ENCODE measurements around the gene ZIC1. TPM values are rescaled to one million over a fixed set of nuclear protein-coding genes. Genes with fewer than 3 reads are reported as not detected.
A peak's percentile ranks its signal among the peaks of the same experiment; 100 is the strongest.

ZIC1 gene
- total and polyA plus RNA-seq, 8 donors, result 0.03 to 0.55 TPM; not detected in 6

- Histone ChIP-seq H3K4me3 (no peak overlapping the region), H3K4me1 (no peaks in the 10 kb centered on the region), H3K27me3 (no peaks in the 10 kb centered on the region), H3K36me3 (no peaks in the 10 kb centered on the region), H3K9me3 (no peaks in the 10 kb centered on the region), H3K27ac (no peak overlapping the region)
- DNase-seq (no peak), ATAC-seq (no peak)
- no peak for TF ChIP-seq CTCF (IDR thresholded peaks at IDR 0.05)
- intact Hi-C loops (cut with DNase I), result no loop called here
Measured at GRCh38 chr3:147449669-147450068, 40.5 kb downstream of the ZIC1 start.

GRCh38 chr3:147458995-147459704 is 50.0 kb downstream of the ZIC1 start:
- Histone ChIP-seq H3K27me3 (no peaks in the 10 kb centered on the region), H3K36me3 (no peaks in the 10 kb centered on the region), H3K9me3 (no peaks in the 10 kb centered on the region), H3K27ac (no peak overlapping the region), H3K4me3 (no peak overlapping the region), H3K4me1 (no peaks in the 10 kb centered on the region)
- ATAC-seq (no peak), DNase-seq (peak in 2 of 4 donors; percentile 27 to 53)
- TF ChIP-seq CTCF (IDR thresholded peaks at IDR 0.05), result no peak
- intact Hi-C loops (cut with DNase I), result no loop called here

- no peaks in the 10 kb centered on the region for H3K27me3 ChIP-seq
- peak in 1 of 4 donors; percentile 24 for DNase-seq
- H3K9me3 ChIP-seq, result no peaks in the 10 kb centered on the region
- no peaks in the 10 kb centered on the region for H3K4me1 ChIP-seq
- no peaks in the 10 kb centered on the region for H3K36me3 ChIP-seq
- ATAC-seq, result no peak
- no peak for TF ChIP-seq CTCF (IDR thresholded peaks at IDR 0.05)
- no peak overlapping the region for H3K27ac ChIP-seq
- intact Hi-C loops (cut with DNase I), result no loop called here
- H3K4me3 ChIP-seq, result no peak overlapping the region
Measured at GRCh38 chr3:147462856-147463255, 53.7 kb downstream of the ZIC1 start.

Other genes with a start within 250 kb of the ZIC1 start
- not detected for gene ZIC4, start 2.8 kb upstream of the ZIC1 start, total RNA-seq
- gene ZIC4, start 2.8 kb upstream of the ZIC1 start, polyA plus RNA-seq (ENCODE audit: insufficient read length in 6 of 6), result not detected